AG20443 (cell line): ENCODE data around the gene SLC17A5.
"Not testable (repeated sequence)": the region's sequence is repeated elsewhere in the genome, so short reads cannot be mapped to it uniquely, and the experiment has no call there.

Experiments used
- DNase-seq: peaks from one replicate; pipeline ENCODE4 v3.0.0; 2012; ENCODE audit warnings: low spot score, mixed read lengths

The SLC17A5 gene

GRCh38 chr6:73614802-73615201 lies 39.0 kb downstream of the SLC17A5 start:
- DNase-seq: no peak

GRCh38 chr6:73613806-73614536 lies 39.8 kb downstream of the SLC17A5 start:
- DNase-seq: no peak

- DNase-seq: no peak
Observed at GRCh38 chr6:73612611-73613010, 41.2 kb downstream of the SLC17A5 start.

- peak; percentile 50 for DNase-seq
Observed at GRCh38 chr6:73610444-73611275, 43.1 kb downstream of the SLC17A5 start.

- no peak for DNase-seq
Observed at GRCh38 chr6:73608761-73609160, 45.0 kb downstream of the SLC17A5 start.

- DNase-seq: no peak
Observed at GRCh38 chr6:73606428-73606827, 47.4 kb downstream of the SLC17A5 start.

GRCh38 chr6:73604461-73604860 lies 49.3 kb downstream of the SLC17A5 start:
- no peak for DNase-seq

GRCh38 chr6:73604020-73604419 lies 49.8 kb downstream of the SLC17A5 start:
- no peak for DNase-seq

- no peak for DNase-seq
Observed at GRCh38 chr6:73586416-73586974, 67.3 kb downstream of the SLC17A5 start.

- DNase-seq: peak; percentile 60
Observed at GRCh38 chr6:73585566-73586415, 68.0 kb downstream of the SLC17A5 start.

- DNase-seq: no peak
Observed at GRCh38 chr6:73581293-73581692, 72.5 kb downstream of the SLC17A5 start.

- peak; percentile 89 for DNase-seq
Observed at GRCh38 chr6:73580247-73581149, 73.3 kb downstream of the SLC17A5 start.

GRCh38 chr6:73579851-73580246 lies 73.9 kb downstream of the SLC17A5 start:
- peak; percentile 71 for DNase-seq

GRCh38 chr6:73579389-73579788 lies 74.4 kb downstream of the SLC17A5 start:
- DNase-seq: no peak

- DNase-seq: no peak
Observed at GRCh38 chr6:73577676-73578075, 76.1 kb downstream of the SLC17A5 start.

GRCh38 chr6:73572531-73572930 lies 81.3 kb downstream of the SLC17A5 start:
- not testable (repeated sequence) for DNase-seq

- DNase-seq: not testable (repeated sequence)
Observed at GRCh38 chr6:73571218-73572181, 82.3 kb downstream of the SLC17A5 start.

GRCh38 chr6:73569121-73569520 lies 84.7 kb downstream of the SLC17A5 start:
- no peak for DNase-seq

- DNase-seq: peak; percentile 88
Observed at GRCh38 chr6:73566954-73567591, 86.7 kb downstream of the SLC17A5 start.
